ENCODE results near the gene NCOA6.

NCOA6 gene

DNA sequence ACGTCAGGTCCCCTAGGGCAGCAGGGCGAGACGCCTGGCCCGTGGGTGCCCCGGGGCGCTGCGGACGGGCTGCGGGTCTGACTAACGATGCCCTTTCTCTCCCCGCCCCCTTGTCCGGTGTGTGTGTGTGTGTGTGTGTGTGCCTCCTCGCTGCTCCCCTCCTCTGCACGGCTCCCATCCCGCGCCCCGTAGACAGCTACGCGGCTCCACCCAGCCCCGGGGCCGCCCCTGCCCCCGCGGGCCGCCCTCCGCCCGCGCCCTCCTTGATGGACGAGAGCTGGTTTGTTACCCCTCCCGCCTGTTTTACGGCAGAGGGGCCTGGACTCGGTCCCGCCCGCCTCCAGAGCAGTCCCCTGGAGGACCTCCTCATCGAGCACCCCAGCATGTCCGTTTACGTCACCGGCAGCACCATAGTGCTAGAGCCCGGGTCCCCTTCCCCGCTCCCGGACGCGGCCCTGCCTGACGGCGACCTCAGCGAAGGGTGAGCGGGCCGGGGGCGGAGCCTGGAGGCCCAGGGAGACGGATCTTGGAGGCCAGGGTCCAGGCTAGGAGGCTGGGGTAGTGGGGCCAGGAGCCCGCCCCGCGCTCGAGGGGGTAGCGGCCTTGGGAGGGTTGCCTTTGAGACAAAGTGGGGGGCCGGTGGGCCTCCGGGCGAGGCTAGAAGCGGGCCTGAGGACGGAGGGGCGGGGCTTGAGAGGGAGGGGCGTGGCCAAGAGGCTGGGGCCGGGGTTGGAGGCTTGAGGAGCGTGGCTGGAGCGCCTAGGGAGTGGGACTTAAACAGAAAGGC lies 116.2 kb downstream of the NCOA6 start:
- Histone ChIP-seq H3K27me3 (ENCODE audit: insufficient read depth, low read length) (no peaks in the 10 kb centered on the region), H3K79me2 (ENCODE audit: insufficient read depth, low read length) (no peaks in the 10 kb centered on the region), H4K20me1 (ENCODE audit: insufficient read depth, low read length) (no peaks in the 10 kb centered on the region), H3K4me2 (ENCODE audit: low read length) (peak overlapping the region; percentile 86), H3K9me3 (ENCODE audit: low read length) (no peaks in the 10 kb centered on the region), H3K4me3 (ENCODE audit: low read depth, low read length, poor library complexity, severe bottlenecking) (peak overlapping the region; percentile 70), H3K27ac (ENCODE audit: low read depth, low read length, poor library complexity, severe bottlenecking) (no peak overlapping the region), H2AFZ (ENCODE audit: low read length) (peak overlapping the region; percentile 54), H3K9me2 (ENCODE audit: low read depth, low read length) (no peaks in the 10 kb centered on the region), H3K36me3 (ENCODE audit: insufficient read depth, low read length) (peaks cover 2% of the 10 kb centered on the region; the same call in 1 of the 2 replicates), H3K4me1 (ENCODE audit: insufficient read depth, low read length, severe bottlenecking) (peaks cover 21% of the 10 kb centered on the region), H3F3A (ENCODE audit: insufficient read depth, low read length) (no peaks in the 10 kb centered on the region), H3K9ac (ENCODE audit: low read length) (peak overlapping the region; percentile 65)
- TF ChIP-seq EZH2 (IDR thresholded peaks at IDR 0.05; ENCODE audit: borderline replicate concordance, low read length), result no peak
- TF ChIP-seq, protein P1, sequence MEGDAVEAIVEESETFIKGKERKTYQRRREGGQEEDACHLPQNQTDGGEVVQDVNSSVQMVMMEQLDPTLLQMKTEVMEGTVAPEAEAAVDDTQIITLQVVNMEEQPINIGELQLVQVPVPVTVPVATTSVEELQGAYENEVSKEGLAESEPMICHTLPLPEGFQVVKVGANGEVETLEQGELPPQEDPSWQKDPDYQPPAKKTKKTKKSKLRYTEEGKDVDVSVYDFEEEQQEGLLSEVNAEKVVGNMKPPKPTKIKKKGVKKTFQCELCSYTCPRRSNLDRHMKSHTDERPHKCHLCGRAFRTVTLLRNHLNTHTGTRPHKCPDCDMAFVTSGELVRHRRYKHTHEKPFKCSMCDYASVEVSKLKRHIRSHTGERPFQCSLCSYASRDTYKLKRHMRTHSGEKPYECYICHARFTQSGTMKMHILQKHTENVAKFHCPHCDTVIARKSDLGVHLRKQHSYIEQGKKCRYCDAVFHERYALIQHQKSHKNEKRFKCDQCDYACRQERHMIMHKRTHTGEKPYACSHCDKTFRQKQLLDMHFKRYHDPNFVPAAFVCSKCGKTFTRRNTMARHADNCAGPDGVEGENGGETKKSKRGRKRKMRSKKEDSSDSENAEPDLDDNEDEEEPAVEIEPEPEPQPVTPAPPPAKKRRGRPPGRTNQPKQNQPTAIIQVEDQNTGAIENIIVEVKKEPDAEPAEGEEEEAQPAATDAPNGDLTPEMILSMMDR (IDR thresholded peaks at IDR 0.05; ENCODE audit: low read length), result no peak

DNA sequence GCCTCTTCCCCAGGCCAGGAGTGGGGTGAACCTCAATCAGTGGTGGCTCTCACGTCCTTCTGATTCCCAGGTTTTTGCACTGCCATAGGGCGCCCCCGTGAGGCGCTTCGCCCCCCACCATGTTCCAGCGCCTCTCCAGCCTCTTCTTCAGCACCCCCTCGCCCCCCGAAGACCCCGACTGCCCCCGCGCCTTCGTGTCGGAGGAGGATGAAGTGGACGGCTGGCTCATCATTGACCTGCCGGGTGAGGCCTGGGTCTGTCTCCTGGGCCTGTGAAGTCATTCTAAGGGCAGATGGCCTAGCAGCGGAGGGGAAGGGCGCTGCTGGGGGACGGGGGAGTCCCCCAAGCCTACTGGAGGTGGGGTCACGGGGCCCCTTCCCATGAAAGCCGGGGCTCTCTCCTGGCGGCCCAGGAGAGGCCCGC lies 116.8 kb downstream of the NCOA6 start:
- Histone ChIP-seq H4K20me1 (ENCODE audit: insufficient read depth, low read length) (no peaks in the 10 kb centered on the region), H3K4me1 (ENCODE audit: insufficient read depth, low read length, severe bottlenecking) (peaks cover 23% of the 10 kb centered on the region), H3K9ac (ENCODE audit: low read length) (peak overlapping the region; percentile 65; the same call in 1 of the 2 replicates), H2AFZ (ENCODE audit: low read length) (no peak overlapping the region), H3K36me3 (ENCODE audit: insufficient read depth, low read length) (no peaks in the 10 kb centered on the region), H3K27me3 (ENCODE audit: insufficient read depth, low read length) (no peaks in the 10 kb centered on the region), H3K27ac (ENCODE audit: low read depth, low read length, poor library complexity, severe bottlenecking) (no peak overlapping the region), H3K4me2 (ENCODE audit: low read length) (peak overlapping the region; percentile 86), H3K9me3 (ENCODE audit: low read length) (no peaks in the 10 kb centered on the region), H3F3A (ENCODE audit: insufficient read depth, low read length) (no peaks in the 10 kb centered on the region), H3K4me3 (ENCODE audit: low read depth, low read length, poor library complexity, severe bottlenecking) (peak overlapping the region; percentile 70), H3K79me2 (ENCODE audit: insufficient read depth, low read length) (no peaks in the 10 kb centered on the region), H3K9me2 (ENCODE audit: low read depth, low read length) (no peaks in the 10 kb centered on the region)
- TF ChIP-seq, protein P1 (IDR thresholded peaks at IDR 0.05; ENCODE audit: low read length), result peak; percentile 81
- TF ChIP-seq EZH2 (IDR thresholded peaks at IDR 0.05; ENCODE audit: borderline replicate concordance, low read length), result no peak

DNA sequence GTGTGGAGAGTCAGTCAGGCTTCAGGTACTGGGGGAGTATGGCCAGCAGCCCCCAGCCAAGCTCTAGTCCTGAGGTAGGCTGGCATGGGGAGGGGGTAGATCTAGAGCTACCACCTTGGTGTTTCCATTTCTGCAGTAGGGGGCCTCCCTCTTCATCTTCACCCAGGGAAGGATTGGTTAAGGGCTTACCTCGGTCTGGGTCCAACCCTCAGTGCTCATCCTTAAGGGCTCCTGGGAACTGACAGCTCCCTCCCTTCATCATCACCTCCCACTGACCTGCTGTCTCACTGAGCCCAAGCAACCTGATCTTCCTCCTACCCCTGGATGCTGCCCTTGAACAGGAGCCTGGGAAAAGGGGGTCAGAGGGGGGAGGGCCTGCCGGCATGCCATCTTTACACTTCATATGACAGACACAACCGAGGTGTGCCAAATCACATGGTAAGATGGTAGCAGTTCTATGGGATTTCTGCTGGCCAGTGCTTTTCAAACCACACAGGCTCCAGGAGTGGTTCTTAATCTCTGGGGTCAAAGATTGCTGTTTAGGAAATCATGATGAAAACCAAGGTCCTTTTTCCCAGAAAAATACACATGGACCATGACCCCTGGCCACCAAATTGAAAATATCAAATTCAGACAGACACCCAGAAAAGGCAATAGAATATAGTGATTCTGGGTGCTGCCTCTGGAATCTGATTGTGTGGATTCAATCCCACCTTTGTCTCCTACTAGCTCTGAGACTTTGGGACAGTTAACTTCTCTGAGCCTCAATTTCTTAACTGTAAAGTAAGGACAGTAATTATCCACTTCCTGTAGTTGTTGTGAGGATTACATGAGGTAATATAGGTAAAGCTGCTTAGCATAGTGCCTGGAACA lies 118.3 kb downstream of the NCOA6 start:
- no peaks in the 10 kb centered on the region for H4K20me1 ChIP-seq (ENCODE audit: insufficient read depth, low read length)
- H3K27me3 ChIP-seq (ENCODE audit: insufficient read depth, low read length), result no peaks in the 10 kb centered on the region
- H3K27ac ChIP-seq (ENCODE audit: low read depth, low read length, poor library complexity, severe bottlenecking), result no peak overlapping the region
- H3K9me2 ChIP-seq (ENCODE audit: low read depth, low read length), result no peaks in the 10 kb centered on the region
- no peak overlapping the region for H2AFZ ChIP-seq (ENCODE audit: low read length)
- H3K79me2 ChIP-seq (ENCODE audit: insufficient read depth, low read length), result no peaks in the 10 kb centered on the region
- no peaks in the 10 kb centered on the region for H3K9me3 ChIP-seq (ENCODE audit: low read length)
- no peaks in the 10 kb centered on the region for H3F3A ChIP-seq (ENCODE audit: insufficient read depth, low read length)
- H3K4me2 ChIP-seq (ENCODE audit: low read length), result no peak overlapping the region
- H3K4me1 ChIP-seq (ENCODE audit: insufficient read depth, low read length, severe bottlenecking), result peaks cover 30% of the 10 kb centered on the region
- no peaks in the 10 kb centered on the region for H3K36me3 ChIP-seq (ENCODE audit: insufficient read depth, low read length)
- TF ChIP-seq, protein P1 (IDR thresholded peaks at IDR 0.05; ENCODE audit: low read length), result no peak
- no peak for TF ChIP-seq EZH2 (IDR thresholded peaks at IDR 0.05; ENCODE audit: borderline replicate concordance, low read length)
- no peak overlapping the region for H3K4me3 ChIP-seq (ENCODE audit: low read depth, low read length, poor library complexity, severe bottlenecking)
- no peak overlapping the region for H3K9ac ChIP-seq (ENCODE audit: low read length)
